ENCODE data around the gene SLC30A1.

The SLC30A1 gene

DNA sequence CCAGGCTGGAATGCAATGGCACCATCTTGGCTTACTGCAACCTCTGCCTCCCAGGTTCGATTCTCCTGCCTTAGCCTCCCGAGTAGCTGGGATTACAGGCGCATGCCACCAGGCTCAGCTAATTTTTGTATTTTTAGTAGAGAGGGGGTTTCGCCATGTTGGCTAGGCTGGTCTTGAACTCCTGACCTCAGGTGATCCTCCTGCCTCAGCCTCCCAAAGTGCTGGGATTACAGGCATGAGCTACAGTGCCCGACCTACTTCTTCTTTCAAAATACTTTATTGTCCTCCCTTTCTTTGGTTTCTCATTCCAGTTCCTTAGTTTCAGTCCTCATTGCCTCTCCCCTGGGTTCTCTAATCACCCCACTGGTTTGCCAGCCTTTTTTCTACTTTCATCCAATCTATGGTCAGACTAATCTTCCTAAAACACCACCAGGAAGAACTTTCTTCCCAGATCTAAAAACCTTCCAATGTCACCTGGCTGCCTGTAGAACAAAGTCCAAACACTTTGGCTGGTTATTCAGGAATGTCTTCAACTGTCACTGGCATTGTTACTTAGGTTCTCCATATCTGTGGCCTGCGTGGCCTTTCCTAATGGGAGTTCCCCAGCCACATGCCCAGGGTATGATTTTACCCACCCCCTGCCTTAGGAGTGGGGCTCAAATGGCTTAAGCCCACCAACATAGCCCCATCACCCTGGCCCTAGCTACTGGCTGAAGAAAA, 29.0 kb upstream of the SLC30A1 start:
- no peak for DNase-seq (ENCODE audit: low read depth in 2 of 2)

DNA sequence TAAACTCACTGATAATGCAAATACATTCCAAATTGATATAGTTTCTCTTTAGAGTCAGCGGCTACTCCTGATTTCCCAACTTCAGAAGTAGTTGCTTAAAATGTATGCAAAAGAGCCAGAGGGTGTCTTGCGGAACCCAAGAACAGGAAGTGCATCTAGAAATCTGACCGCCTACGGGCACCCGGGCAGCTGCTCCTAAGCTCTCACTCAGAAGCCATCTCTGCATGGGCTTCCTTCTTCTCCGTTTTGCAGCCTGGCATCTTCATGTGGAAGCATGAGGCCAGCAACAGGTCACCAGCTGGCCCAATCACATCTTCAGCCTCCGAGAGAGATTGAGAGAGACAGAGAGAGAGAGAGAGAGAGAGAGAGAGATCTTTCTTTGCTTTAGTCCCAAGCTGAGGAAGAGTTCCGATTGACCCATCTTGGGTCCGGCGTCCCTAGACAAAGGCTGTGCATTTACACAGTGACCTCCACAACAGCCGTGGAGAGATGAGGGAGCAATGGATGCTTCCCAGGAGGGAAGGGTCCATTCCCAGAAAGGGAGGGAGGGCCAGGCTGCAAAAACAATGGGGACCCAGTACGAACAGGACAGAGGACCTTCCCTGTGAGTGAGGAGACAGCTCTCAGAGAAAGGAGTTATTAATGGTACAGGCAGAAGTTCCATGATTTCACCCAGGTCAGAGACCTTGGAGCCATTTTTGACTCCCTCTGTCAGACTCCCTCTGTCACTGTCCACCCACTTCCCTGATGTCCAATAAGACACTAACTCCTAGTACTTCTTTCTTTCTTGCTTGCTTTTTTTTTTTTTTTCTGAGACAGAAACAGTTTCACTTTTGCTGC, 28.2 kb upstream of the SLC30A1 start:
- no peak for DNase-seq (ENCODE audit: low read depth in 2 of 2)

DNA sequence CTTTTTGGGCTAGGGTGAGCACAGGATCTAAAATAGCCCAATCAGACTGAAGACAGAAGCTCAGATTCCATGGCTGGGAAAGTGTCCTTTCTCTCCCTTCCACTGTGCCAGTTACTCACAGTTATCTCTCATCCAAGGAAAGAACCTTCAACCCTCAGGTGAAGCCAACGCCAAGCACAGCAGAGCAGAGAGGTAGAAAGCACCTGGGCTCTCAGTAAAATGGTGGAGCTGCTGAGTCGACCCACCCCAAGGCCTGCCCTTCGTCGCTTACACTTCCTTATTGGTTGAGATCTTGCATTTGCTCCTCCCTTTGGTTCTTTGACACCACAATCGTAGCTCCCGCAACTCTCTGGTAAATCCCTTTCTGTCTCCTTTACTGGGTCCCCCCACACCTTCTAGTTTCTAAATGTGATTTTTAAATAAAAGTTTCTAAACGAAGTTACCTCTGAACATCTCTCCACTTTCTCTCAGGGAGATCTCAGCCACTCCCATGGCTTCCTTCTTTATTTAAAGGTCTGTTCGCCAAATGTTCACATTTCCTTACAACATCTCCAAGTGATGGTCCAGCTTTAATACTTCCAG, 27.5 kb upstream of the SLC30A1 start:
- no peak for DNase-seq (ENCODE audit: low read depth in 2 of 2)

DNA sequence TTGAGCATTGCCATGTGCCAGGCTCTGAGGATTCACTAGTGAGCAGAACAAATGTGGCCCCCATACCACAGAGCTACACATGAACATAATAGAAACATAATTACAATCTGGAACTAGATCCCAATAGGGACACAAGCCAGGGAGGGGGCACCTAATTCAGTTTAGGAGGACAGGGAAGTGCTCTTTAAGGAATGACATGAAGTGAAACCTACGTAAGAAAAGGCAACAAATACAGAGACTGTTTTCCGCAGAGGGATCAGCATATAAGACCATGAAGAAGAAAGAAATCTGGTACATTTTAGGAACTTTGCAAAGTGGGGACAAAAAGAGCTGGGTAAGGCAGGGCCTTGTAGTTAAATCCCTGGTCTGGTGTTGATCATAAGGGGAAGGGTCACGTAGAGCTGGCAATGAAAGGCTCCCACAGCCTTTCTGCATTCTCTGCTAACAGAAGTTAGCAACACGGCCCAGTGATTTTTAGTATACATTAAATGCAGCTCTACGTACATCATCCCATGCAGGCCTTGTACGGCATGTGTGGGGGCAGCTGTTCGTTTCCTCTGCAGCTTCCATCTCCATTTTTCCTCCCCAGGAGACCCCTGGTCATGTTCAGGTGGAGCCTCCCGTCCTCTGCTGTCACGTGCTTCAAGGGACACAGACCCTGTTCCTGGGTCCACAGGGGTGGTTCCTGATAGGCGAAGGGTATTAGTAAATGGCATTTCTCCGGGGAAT, 26.8 kb upstream of the SLC30A1 start:
- no peak for DNase-seq (ENCODE audit: low read depth in 2 of 2)

DNA sequence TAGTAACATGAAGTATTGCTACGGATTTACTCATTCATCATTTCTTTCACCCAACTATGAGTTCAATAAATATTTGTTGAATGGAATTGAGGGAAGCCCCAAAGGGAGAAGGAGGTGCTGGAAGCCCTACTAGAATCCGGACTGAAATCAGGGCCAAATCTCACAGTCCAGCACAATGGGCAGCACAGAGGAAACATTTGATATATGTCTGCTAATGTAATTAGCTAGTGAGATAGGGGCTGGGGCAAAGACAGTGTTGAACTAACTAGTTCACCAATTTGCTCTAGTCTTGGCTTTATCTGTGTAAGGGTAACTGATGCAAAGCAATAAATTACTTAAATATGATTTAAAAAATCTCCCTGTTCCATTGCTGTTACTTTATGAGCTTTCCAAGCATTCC, 26.1 kb upstream of the SLC30A1 start:
- no peak for DNase-seq (ENCODE audit: low read depth in 2 of 2)

DNA sequence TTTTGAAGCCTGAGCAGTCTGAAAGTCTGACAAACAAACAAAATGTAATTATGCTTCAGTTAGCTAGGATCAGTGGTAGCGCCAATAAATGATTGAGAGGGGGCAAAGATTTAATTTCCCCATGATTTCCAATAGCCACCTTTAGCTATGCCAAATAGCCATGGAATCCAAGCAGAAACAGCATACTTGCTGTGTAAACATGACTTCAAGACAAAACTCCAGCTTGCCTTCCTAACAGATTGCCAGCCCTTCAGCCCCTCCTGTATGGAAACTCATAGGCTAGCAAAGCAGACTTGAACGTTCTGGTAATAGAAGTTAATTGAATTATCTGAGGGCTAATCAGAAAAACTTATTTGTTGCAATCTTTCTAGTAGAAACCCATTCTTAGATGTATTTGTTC, 25.6 kb upstream of the SLC30A1 start:
- no peak for DNase-seq (ENCODE audit: low read depth in 2 of 2)

DNA sequence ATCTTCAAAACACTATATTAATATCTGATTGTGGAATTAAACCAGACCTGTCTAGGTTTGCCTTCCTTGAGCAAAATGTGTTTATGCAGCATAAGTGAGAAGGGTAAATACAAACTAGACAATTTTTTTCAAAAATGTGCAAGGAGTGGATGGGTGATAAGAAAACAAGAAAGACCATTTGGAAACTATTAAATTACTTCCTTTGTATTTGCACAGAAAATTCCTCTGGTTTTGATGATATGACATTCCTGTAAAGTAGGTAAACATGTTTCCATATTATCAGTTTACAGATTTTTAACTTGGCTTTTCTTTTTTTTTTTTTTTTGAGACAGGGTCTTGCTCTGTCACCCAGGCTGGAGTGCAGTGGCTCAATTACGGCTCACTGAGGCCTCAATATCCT, 24.8 kb upstream of the SLC30A1 start:
- DNase-seq (ENCODE audit: low read depth in 2 of 2) = no peak

DNA sequence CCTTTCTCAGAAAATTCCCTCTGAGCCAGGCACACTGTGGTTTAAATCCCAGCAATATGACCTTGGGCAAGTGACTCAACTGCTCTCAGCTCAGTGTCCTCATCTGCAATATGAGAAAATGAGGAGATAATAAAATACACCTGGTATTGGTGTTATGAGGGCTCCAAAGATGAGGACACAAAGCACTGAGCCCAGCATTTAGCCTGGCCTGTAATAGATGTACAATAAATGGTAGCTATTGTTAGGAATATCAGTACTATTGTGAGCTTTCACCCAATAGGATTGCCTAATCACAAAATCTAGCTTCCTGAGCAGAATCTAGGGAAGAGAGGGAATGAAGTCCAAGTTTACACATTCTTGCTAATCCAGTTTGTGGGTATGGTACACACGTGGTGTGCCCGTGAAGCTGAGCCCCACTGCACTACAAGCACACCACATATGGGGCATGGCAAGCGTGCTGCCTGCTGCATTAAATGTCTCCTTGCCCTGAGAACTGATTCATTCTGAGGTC, 24.3 kb upstream of the SLC30A1 start:
- DNase-seq (ENCODE audit: low read depth in 2 of 2) = no peak

DNA sequence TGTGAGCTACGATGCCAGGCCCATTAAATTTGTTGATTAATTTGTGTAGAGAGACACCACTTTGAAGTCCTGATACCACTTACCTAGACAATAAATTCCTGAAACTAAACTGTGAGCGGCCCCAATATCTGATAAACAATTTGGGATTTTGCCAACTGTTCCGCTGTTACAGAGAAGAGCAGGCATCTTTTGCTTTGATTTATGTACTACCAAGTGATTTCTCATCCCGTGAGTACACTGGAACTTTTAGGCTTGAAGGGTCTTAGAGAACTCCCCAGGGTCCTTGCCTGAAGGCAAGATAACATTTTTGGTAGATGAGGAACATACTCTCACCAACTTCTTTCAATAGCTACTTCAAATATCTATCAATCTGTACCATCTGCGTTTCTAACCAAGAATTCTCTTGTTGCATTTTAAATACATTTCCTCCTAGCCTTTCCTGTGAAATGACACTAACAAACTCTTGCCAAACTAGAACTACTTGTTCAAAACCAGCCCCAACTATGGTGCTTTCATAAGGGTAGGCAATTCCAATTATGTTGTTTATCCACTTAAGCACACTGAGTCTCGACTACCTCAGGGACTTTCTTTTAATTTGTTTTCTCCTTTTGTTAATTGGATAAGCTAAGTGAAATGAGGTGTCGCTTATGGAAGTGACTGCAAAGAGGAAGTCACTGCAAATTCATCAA, 23.2 kb upstream of the SLC30A1 start:
- no peak for DNase-seq (ENCODE audit: low read depth in 2 of 2)

DNA sequence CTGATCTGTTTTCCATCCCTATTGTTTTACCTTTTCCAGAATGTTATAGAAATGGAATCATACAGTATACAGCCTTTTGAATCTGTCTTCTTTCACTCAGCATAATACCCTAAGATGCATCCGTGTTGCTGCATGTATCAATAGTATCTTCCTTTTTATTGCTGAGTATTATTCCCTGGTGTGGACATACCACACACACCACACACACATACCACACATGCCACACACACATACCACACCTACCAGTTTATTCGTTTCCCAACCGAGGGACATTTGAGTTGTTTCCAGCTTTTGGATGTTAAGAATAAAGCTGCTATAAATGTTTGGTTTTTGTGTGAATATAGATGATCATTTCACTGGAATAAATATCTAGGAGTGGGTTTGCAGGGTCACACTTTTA, 22.2 kb upstream of the SLC30A1 start:
- no peak for DNase-seq (ENCODE audit: low read depth in 2 of 2)

DNA sequence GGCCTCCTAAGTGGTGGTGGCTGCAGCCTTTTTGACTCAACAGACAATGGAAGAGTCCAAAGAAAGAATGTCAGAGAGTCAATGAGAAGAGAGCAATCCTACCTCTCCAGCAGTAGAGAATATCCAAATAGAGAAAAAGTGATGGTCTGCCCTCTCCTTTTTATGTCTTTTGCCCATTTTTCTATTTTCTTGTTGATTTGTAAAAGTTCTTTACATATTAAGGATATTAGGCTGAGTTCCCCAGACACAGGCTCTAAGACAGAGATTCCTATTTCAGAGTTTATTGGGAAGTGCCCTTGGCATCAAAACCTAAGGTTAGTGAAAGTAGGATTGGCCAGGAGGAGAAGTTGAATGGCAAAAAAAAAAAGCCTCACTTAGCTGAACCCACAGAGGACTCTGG, 20.3 kb upstream of the SLC30A1 start:
- DNase-seq (ENCODE audit: low read depth in 2 of 2) = no peak

DNA sequence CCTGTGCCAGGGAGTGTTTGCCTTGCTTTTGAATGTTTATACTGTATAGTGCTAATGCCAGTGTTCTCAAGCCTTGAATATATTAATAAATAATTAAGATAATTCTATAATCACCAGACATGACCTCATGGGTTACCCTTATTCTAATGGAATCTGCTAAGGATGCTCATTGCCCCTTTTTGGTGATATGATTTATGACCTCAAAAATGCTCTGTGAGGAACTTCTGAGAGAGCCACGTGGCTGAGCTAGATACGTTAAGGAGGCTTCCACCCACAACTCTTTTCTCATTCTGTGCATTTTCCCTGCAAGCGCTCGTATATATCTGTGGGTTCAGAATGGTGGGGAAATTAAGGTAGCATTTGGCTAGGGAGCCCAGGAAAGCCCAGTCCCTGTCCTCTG, 19.6 kb upstream of the SLC30A1 start:
- DNase-seq (ENCODE audit: low read depth in 2 of 2) = no peak

DNA sequence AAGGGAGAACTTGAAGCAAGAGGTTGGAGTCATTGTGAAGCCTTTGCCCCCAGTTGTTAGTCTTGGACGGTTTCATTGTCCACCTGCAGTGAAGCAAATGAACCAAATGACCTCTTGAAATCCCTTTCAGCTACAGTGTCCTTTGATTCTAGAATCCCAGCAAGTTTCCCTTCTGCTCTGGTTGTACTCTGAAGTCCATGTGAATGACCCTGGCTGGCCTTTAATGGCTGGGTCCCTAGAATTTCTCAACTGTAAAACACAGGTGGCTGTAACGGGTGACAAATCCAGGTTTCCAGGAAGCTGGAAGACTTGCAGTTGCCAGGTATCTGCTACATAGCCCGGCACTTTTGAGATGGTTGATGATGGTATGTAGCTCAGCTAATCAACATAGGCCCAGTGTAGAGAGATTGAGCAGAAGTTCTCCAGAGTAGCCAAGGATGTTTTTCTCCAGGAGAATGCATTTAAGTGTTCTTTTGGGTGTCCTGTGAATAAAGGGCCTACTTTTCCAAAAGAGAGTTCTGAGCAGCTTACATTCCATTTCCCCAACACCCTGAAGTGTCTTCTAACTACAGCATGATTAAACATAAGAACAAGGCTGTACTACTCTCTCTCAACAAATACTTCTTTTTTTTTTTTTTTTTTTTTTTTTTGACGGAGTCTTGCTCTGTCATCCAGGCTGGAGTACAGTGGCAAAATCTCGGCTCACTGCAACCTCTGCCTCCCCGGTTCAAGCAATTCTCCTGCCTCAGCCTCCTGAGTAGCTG, 17.6 kb upstream of the SLC30A1 start:
- no peak for DNase-seq (ENCODE audit: low read depth in 2 of 2)

DNA sequence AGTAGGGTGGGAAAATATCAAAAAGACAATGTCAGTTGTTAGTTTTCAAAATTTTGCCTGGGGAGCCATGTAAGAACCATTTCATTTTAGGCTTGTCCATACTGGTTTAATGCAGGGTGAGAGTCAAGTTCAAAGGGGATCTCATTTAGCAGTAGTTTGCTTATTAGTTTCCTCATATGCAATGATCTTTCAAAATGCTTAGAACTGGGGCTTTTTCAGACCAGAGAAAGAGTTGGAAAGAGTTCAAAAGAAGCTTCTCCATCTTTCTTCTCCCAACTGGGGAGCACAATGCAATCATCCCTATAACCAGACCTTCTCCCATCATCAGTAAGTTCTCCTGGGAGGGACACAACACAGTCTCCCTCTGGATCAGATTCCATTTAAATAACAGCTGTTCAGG, 16.5 kb upstream of the SLC30A1 start:
- no peak for DNase-seq (ENCODE audit: low read depth in 2 of 2)

DNA sequence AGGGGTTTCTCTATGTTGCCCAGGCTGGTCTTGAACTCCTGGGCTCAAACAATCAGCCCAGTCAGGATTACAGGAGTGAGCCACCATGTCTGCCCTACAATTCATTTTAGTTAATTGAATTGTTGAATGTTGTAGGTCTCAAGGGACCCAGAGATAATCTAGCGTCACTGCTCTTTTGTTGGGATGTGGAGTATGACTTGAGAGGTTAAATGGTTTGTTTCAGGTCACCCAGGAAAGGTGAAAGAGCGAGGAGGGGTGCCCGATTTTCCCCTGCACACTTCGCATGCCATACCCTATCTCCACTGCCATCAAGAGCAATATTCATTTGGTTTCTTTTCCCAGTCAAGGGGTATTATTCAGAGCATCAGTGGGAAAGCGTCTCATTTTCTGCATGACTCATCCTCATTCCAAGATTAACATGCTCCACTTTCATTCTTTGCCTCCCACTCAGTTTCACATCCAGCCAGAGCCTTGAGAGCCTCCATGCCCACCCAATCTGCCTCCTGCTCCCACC, 13.1 kb upstream of the SLC30A1 start:
- DNase-seq (ENCODE audit: low read depth in 2 of 2) = no peak

DNA sequence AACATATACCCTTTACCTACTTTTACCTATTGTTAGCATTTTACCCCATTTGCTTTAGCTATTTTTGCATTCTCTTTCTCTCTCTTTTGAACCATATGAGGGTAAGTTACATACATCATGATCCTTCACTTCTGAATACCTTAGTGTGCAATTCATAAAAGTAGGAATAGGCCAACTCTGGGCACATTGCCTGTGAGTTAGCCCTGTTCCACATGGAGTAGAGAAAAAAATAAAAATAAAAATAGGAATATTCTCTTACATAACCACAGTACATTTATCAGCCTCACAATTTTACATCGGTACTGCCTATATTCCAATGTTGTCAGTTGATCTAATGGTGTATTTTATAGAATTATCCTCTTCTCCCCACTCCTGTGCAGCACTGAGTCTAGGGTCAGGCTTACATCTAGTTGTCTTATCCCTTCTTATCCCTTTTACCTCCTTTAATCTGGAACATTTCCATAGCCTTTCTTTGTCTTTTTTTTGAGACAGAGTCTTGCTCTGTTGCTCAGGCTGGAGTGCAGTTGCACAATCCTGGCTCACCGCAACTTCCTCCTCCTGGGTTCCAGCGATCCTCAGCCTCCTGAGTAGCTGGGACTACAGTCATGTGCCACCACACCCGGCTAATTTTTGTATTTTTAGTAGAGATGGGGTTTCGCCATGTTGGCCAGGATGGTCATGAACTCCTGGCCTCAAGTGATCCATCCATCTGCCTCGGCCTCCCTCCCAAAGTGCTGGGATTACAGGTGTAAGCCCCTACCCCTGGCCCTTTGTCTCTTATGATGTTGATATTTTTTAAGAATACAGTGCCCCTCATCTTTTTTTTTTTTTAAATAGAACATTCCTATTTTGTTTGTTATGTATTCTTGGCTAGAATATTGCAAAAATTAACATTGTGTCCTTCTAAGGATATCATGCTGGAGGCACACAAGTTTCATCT, 11.1 kb upstream of the SLC30A1 start:
- DNase-seq (ENCODE audit: low read depth in 2 of 2) = no peak

DNA sequence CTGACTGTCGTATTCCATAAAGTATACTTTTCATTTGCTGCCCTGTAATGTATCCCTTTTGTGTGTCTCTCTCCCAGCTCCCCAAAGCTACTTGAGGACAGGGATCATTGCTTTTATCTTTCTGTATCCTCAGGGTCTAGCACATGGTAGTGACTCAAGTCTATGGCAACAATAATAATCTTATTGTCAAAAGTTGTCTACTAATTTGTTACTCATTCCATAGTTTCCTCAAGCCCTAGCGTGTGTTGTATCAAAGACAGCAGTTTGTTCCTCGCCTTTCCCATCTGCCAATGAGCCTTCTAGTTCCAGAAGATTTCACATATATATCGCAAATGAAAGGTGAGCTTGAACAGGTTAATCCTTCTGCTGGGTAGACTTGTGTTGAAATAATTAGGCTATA, 9.8 kb upstream of the SLC30A1 start:
- DNase-seq (ENCODE audit: low read depth in 2 of 2) = no peak

DNA sequence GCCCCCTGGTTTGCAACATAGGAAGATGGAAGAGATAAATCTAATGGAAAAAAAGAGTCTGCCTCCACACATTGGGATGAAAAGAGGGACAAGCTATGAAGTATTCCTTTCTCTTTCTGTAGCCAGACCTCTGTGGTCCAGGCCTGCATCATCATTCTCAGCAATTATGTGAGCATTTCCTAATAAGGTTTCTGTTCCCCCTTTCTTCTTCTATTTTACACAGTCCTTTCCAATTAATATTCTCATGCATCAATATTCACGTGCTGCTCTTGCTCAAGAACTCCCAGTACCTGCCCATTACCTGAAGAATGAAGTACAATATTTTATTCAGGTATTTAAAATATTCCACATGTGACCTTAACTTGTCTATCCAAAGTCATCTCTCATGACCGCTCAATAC, 8.2 kb upstream of the SLC30A1 start:
- no peak for DNase-seq (ENCODE audit: low read depth in 2 of 2)

DNA sequence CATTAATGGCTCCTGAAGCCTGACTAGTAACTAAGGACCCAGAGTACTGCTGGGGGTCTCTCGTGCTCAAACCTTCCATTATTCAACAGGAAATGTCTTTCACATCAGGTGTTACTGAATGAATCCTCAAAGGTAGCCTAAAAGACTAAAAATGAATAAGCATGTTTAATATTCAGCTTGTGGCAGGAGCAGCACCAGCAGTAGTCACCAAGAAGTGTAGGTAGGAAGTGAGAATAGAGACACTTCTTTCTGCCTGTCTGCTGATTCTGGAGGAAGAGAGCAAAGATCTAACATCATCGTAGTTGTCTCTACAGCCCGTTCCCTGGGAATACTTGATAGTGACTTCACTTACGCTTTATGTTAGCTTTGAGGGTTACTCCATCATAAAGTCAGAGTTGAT, 7.6 kb upstream of the SLC30A1 start:
- DNase-seq (ENCODE audit: low read depth in 2 of 2) = no peak

Data from stimulated activated CD4-positive, alpha-beta T cell treated with anti-CD3 and anti-CD28 coated beads, Interleukin-12 subunit alpha, Interleukin-12 subunit beta, amount 100 ng/mL, for 24 hours (primary cell).